Measurements from ENCODE around the gene ZNF736. TPM values are rescaled to one million over a fixed set of nuclear protein-coding genes. Genes with fewer than 3 reads are reported as not detected.
"Not testable (repeated sequence)": the region's sequence is repeated elsewhere in the genome, so short reads cannot be mapped to it uniquely, and the experiment has no call there.

ZNF736 gene
- total RNA-seq (10 to 100 TPM; 22.8 to 54.2 (median 35.8) TPM), polyA plus RNA-seq (1 to 10 TPM; 1.8 to 2.1 TPM), total RNA-seq (43.9 reads per million, percentile 68 among the genes with 10 or more reads in this experiment)

- POLR2A ChIA-PET = interaction anchor here (0.6 to 2.7 kb wide), 12 partner anchors 10 to 1060 kb away, joined by 3 to 20 read pairs (median 4); partner anchors contain the start of genes ERV3-1, ZNF107, ZNF138 and ZNF273
- Histone ChIP-seq H3K4me3 (ENCODE audit: low read length) (peak within 1 kb of the TSS; percentile 81), H3K27ac (ENCODE audit: low read depth, low read length) (peak within 1 kb of the TSS; percentile 88), H3K4me1 (ENCODE audit: control insufficient read depth in 2 of 2, insufficient read depth in 2 of 2, low read length in 2 of 2) (peaks cover 8 to 12% of the 10 kb centered on the region in 2 donors), H3K9me3 (ENCODE audit: control insufficient read depth in 2 of 3, low read length in 3 of 3) (no peaks in the 10 kb centered on the region), H3K27me3 (ENCODE audit: control insufficient read depth in 2 of 2, insufficient read depth in 2 of 2, low read length in 2 of 2) (no peaks in the 10 kb centered on the region), H3K36me3 (ENCODE audit: control insufficient read depth in 2 of 3, insufficient read depth in 3 of 3, low read length in 3 of 3) (peaks cover 0 to 8% (median 0%) of the 10 kb centered on the region in 3 experiments)
- H3K9me3 Mint-ChIP-seq = peaks cover 0 to 23% (median 3%) of the 10 kb centered on the region in 11 donors
- peaks cover 22 to 54% (median 39%) of the 10 kb centered on the region in 7 donors for H3K4me1 Mint-ChIP-seq
- CTCF ChIA-PET = no interaction called here
- DNase-seq (peak; percentile 64 to 92 (median 87)), ATAC-seq (peak; percentile 100)
- H3K27ac Mint-ChIP-seq = peak within 1 kb of the TSS; percentile 88 to 100 (median 97)
- intact Hi-C loops (cut with micrococcal nuclease) = loop anchor here (1.0 to 10.0 kb wide), 10 partner anchors 249 to 1893 kb away; partner anchors contain the start of genes ZNF138 (in 2 of the 2), CRCP (in 1 of the 2), TPST1 (in 1 of the 2) and ZNF107 (in 1 of the 2)
- peak within 1 kb of the TSS; percentile 90 to 100 (median 98) for H3K4me3 Mint-ChIP-seq
- peaks cover 0 to 28% (median 23%) of the 10 kb centered on the region in 5 donors for H3K36me3 Mint-ChIP-seq
- H3K27me3 Mint-ChIP-seq = no peaks in the 10 kb centered on the region
Observed at GRCh38 chr7:64313740-64314491, at the start of gene ZNF736. Gene ZNF736 (plus strand): TSS chr7:64313961. CDS start chr7:64314151, 190 bp downstream.

- Histone ChIP-seq H3K36me3 (ENCODE audit: control insufficient read depth in 2 of 3, insufficient read depth in 3 of 3, low read length in 3 of 3) (no peaks in the 10 kb centered on the region), H3K9me3 (ENCODE audit: control insufficient read depth in 2 of 3, low read length in 3 of 3) (peaks cover 0 to 38% (median 0%) of the 10 kb centered on the region in 3 experiments), H3K27me3 (ENCODE audit: control insufficient read depth in 2 of 2, insufficient read depth in 2 of 2, low read length in 2 of 2) (no peaks in the 10 kb centered on the region), H3K27ac (ENCODE audit: low read depth, low read length) (no peak overlapping the region), H3K4me1 (ENCODE audit: control insufficient read depth in 2 of 2, insufficient read depth in 2 of 2, low read length in 2 of 2) (no peaks in the 10 kb centered on the region), H3K4me3 (ENCODE audit: low read length) (no peak overlapping the region)
- Mint-ChIP-seq H3K36me3 (peaks cover 0 to 7% (median 4%) of the 10 kb centered on the region in 5 donors), H3K4me3 (no peak overlapping the region), H3K27me3 (no peaks in the 10 kb centered on the region), H3K9me3 (peaks cover 5 to 79% (median 34%) of the 10 kb centered on the region in 11 donors), H3K4me1 (no peaks in the 10 kb centered on the region), H3K27ac (no peak overlapping the region)
- ChIA-PET CTCF (no interaction called here), POLR2A (no interaction called here)
- intact Hi-C loops (cut with micrococcal nuclease) = no loop called here
- DNase-seq = no peak
- no peak for ATAC-seq
Observed at GRCh38 chr7:64266341-64266919, 47.3 kb upstream of the ZNF736 start.

DNA sequence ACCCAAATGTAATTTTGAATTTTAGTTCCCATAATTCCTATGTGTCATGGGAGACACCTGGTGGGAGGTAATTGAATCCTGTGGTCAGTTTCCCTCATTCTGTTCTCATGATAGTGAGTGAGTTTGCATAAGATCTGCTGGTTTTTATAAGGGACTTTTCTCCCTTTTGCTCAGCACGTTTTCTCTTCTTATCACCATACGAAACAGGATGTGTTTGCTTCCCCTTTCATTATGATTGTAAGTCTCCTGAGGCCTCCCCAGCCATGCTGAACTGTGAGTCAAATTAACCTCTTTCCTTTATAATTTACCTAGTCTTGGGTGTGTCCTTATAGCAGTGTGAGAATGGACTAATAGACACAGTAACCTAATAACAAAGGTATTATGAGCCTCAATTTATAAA lies 36.1 kb upstream of the ZNF736 start:
- Histone ChIP-seq H3K4me1 (ENCODE audit: control insufficient read depth in 2 of 2, insufficient read depth in 2 of 2, low read length in 2 of 2) (no peaks in the 10 kb centered on the region), H3K36me3 (ENCODE audit: control insufficient read depth in 2 of 3, insufficient read depth in 3 of 3, low read length in 3 of 3) (no peaks in the 10 kb centered on the region), H3K27me3 (ENCODE audit: control insufficient read depth in 2 of 2, insufficient read depth in 2 of 2, low read length in 2 of 2) (no peaks in the 10 kb centered on the region), H3K4me3 (ENCODE audit: low read length) (no peak overlapping the region), H3K27ac (ENCODE audit: low read depth, low read length) (no peak overlapping the region), H3K9me3 (ENCODE audit: control insufficient read depth in 2 of 3, low read length in 3 of 3) (no peaks in the 10 kb centered on the region)
- ATAC-seq = no peak
- intact Hi-C loops (cut with micrococcal nuclease) = no loop called here
- Mint-ChIP-seq H3K4me1 (no peaks in the 10 kb centered on the region), H3K27me3 (no peaks in the 10 kb centered on the region), H3K27ac (no peak overlapping the region), H3K9me3 (peaks cover 4 to 51% (median 16%) of the 10 kb centered on the region in 11 donors), H3K4me3 (no peak overlapping the region), H3K36me3 (peaks cover 0 to 1% (median 0%) of the 10 kb centered on the region in 5 donors)
- ChIA-PET POLR2A (no interaction called here), CTCF (no interaction called here)
- DNase-seq = no peak

DNA sequence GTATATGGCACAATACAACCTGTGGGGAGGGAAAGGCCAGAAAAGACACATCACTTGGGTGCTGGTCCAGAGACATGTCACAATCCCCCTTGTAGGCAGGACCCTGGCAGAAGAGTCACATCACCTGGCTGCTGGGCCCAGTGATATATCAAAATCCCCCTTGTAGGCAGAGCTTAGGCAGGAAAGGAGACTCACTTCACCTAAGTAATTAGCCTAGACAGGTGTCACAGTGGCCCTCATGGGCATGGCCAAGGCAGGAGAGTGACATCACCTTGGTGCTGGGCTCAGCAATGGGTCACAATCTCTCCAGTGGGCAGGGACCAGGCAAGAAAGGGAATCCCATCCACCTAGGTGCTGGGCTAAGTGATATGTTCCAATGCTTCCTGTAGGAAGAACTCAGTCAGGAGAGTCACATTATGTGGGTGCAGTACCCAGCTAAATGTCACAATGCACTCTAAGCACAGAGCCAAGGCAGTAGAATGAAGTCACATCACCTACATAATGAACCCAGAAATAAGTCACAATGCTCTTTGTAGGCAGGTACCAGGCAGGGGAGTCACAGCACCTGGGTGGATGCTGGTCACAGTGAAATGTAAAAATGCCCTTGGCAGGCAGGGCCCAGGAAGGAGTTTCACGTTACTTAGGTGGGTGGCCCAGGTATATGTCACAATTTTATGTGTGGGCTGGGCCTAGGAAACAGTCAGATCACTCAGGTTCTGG lies 18.9 kb upstream of the ZNF736 start:
- no peak overlapping the region for H3K4me3 Mint-ChIP-seq
- no peak for DNase-seq
- ATAC-seq = no peak
- H3K36me3 ChIP-seq (ENCODE audit: control insufficient read depth in 2 of 3, insufficient read depth in 3 of 3, low read length in 3 of 3) = no peaks in the 10 kb centered on the region
- intact Hi-C loops (cut with micrococcal nuclease) = no loop called here
- ChIA-PET POLR2A (no interaction called here), CTCF (no interaction called here)
- H3K27me3 ChIP-seq (ENCODE audit: control insufficient read depth in 2 of 2, insufficient read depth in 2 of 2, low read length in 2 of 2) = no peaks in the 10 kb centered on the region
- no peak overlapping the region for H3K4me3 ChIP-seq (ENCODE audit: low read length)
- H3K4me1 Mint-ChIP-seq = no peaks in the 10 kb centered on the region
- H3K9me3 Mint-ChIP-seq = peaks cover 0 to 40% (median 0%) of the 10 kb centered on the region in 11 donors
- H3K27ac ChIP-seq (ENCODE audit: low read depth, low read length) = no peak overlapping the region
- no peak overlapping the region for H3K27ac Mint-ChIP-seq
- H3K9me3 ChIP-seq (ENCODE audit: control insufficient read depth in 2 of 3, low read length in 3 of 3) = no peaks in the 10 kb centered on the region
- H3K36me3 Mint-ChIP-seq = no peaks in the 10 kb centered on the region
- no peaks in the 10 kb centered on the region for H3K27me3 Mint-ChIP-seq
- no peaks in the 10 kb centered on the region for H3K4me1 ChIP-seq (ENCODE audit: control insufficient read depth in 2 of 2, insufficient read depth in 2 of 2, low read length in 2 of 2)

- H3K4me1 ChIP-seq (ENCODE audit: control insufficient read depth in 2 of 2, insufficient read depth in 2 of 2, low read length in 2 of 2); H3K27me3 ChIP-seq (ENCODE audit: control insufficient read depth in 2 of 2, insufficient read depth in 2 of 2, low read length in 2 of 2); H3K4me3 Mint-ChIP-seq; H3K27ac ChIP-seq (ENCODE audit: low read depth, low read length); CTCF ChIA-PET; DNase-seq; H3K9me3 ChIP-seq (ENCODE audit: control insufficient read depth in 2 of 3, low read length in 3 of 3); H3K36me3 ChIP-seq (ENCODE audit: control insufficient read depth in 2 of 3, insufficient read depth in 3 of 3, low read length in 3 of 3); POLR2A ChIA-PET; H3K4me1 Mint-ChIP-seq; H3K36me3 Mint-ChIP-seq; intact Hi-C loops (cut with micrococcal nuclease); H3K27me3 Mint-ChIP-seq; H3K4me3 ChIP-seq (ENCODE audit: low read length); H3K27ac Mint-ChIP-seq; ATAC-seq: not testable (repeated sequence)
- H3K9me3 Mint-ChIP-seq = peaks cover 0 to 40% (median 0%) of the 10 kb centered on the region in 11 donors
Observed at GRCh38 chr7:64297418-64297817, 16.3 kb upstream of the ZNF736 start.

DNA sequence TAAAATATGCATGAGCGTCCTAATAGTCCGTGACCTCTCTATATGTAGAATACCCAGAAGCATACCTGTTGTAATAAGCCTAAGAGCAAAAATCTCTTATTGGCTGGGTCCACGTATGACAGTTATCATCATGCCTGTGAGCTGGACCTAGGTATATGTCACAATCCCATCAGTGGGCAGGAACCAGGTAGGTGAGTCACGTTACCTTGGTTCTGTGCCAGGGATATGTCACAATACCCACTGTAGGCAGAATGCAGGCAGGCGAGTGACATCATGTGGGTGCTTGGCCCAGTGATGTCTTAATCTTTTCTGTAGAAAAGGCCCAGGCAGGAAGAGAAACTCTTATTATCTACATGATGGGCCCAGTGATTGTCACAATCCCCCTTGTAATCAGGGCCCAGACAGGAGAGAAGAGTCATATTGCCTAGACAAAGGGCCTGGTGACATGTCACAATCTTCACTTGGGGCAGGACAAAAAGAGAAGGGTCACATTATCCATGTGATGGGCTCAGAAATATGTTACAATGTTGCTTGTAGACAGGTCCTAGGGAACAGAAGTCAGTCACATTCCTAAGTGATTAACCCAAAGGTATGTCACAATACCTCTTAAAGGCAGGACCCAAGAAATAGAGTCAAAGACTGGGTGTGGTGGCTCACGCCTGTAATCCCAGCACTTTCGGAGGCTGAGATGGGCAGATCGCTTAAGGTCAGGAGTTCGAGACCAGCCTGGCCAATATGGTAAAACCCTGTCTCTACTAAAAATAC lies 12.9 kb upstream of the ZNF736 start:
- H3K4me1 ChIP-seq (ENCODE audit: control insufficient read depth in 2 of 2, insufficient read depth in 2 of 2, low read length in 2 of 2) = no peaks in the 10 kb centered on the region
- intact Hi-C loops (cut with micrococcal nuclease) = no loop called here
- ATAC-seq (no peak), DNase-seq (no peak)
- H3K4me3 ChIP-seq (ENCODE audit: low read length) = no peak overlapping the region
- Mint-ChIP-seq H3K9me3 (peaks cover 0 to 31% (median 0%) of the 10 kb centered on the region in 11 donors), H3K27me3 (no peaks in the 10 kb centered on the region), H3K4me3 (no peak overlapping the region), H3K27ac (no peak overlapping the region), H3K36me3 (no peaks in the 10 kb centered on the region), H3K4me1 (peaks cover 0 to 2% (median 0%) of the 10 kb centered on the region in 7 donors)
- no peaks in the 10 kb centered on the region for H3K9me3 ChIP-seq (ENCODE audit: control insufficient read depth in 2 of 3, low read length in 3 of 3)
- H3K36me3 ChIP-seq (ENCODE audit: control insufficient read depth in 2 of 3, insufficient read depth in 3 of 3, low read length in 3 of 3) = no peaks in the 10 kb centered on the region
- H3K27ac ChIP-seq (ENCODE audit: low read depth, low read length) = no peak overlapping the region
- H3K27me3 ChIP-seq (ENCODE audit: control insufficient read depth in 2 of 2, insufficient read depth in 2 of 2, low read length in 2 of 2) = no peaks in the 10 kb centered on the region
- ChIA-PET POLR2A (no interaction called here), CTCF (no interaction called here)
